ENCODE measurements around the gene GPATCH2L.

GPATCH2L gene

DNA sequence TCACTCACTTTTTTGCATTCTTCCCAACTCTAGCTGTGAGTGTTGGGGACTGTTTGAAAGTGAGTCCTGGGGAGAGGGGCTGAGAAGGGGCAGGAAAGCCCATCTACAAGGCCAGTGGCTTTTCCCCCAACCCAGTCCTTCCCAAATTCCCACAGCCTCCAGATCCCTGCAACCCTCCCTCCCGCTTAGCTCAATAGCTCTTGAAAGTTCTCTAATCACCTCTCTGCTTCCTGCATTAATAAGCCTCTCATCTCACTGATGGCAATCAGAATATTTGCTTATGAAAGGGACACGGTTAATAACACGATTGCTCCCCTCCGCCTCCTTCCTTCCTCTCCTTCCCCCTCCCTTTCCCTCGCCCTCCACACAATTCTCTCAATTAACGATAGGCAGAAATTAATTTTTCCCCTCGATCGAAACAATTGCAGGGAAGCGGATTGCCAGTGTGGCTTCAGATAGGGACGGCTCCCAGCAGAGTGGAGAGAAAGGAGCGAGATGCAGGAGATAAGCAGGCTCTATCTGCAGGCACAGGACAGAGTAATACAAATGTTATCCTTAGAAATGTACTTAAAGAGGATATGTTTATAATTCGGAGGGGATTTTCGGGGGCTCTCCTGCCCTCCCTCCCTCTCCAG is 15.1 kb upstream of the GPATCH2L start:
- no peak overlapping the region for H3K4me3 ChIP-seq (ENCODE audit: low read depth, low read length)
- TF ChIP-seq, protein P1, sequence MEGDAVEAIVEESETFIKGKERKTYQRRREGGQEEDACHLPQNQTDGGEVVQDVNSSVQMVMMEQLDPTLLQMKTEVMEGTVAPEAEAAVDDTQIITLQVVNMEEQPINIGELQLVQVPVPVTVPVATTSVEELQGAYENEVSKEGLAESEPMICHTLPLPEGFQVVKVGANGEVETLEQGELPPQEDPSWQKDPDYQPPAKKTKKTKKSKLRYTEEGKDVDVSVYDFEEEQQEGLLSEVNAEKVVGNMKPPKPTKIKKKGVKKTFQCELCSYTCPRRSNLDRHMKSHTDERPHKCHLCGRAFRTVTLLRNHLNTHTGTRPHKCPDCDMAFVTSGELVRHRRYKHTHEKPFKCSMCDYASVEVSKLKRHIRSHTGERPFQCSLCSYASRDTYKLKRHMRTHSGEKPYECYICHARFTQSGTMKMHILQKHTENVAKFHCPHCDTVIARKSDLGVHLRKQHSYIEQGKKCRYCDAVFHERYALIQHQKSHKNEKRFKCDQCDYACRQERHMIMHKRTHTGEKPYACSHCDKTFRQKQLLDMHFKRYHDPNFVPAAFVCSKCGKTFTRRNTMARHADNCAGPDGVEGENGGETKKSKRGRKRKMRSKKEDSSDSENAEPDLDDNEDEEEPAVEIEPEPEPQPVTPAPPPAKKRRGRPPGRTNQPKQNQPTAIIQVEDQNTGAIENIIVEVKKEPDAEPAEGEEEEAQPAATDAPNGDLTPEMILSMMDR (IDR thresholded peaks at IDR 0.05; ENCODE audit: low read depth, low read length): no peak
- in situ Hi-C loops (cut with HindIII; ENCODE audit: low sequenced_read_pairs): no loop called here
- DNase-seq (ENCODE audit: low read depth, low spot score): no peak

DNA sequence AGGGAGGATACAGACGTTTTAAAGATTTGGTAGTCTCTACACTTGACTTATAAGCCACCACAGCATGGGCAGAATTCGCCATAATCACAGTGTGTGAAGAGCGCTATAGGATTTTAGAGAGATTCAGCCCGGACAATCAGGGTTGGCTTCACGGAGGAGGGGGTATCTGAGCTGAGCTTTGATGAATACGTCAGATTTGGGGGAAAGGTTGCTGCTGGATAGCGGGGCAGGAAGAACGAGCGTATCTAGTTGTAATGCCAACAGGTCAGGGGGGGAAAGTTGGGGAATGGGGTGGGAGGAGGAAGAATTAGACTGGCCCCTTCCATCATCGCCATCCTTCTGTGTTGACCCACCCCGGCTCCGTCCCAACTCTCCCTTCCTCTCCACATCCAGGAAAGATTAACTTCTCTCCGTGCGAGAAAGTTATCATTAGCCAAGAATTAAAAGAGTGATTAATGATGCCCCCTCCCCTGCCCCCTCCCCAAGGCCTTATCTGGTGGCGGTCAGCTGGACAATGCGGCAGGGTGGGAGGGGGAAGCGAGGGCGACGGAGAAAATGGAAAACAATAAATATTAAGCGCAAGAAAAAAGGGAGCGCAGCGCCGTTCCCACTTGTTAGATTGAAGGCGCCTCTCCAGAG is 13.5 kb upstream of the GPATCH2L start:
- in situ Hi-C loops (cut with HindIII; ENCODE audit: low sequenced_read_pairs): no loop called here
- TF ChIP-seq, protein P1 (IDR thresholded peaks at IDR 0.05; ENCODE audit: low read depth, low read length): no peak
- no peak for DNase-seq (ENCODE audit: low read depth, low spot score)
- H3K4me3 ChIP-seq (ENCODE audit: low read depth, low read length): no peak overlapping the region

DNA sequence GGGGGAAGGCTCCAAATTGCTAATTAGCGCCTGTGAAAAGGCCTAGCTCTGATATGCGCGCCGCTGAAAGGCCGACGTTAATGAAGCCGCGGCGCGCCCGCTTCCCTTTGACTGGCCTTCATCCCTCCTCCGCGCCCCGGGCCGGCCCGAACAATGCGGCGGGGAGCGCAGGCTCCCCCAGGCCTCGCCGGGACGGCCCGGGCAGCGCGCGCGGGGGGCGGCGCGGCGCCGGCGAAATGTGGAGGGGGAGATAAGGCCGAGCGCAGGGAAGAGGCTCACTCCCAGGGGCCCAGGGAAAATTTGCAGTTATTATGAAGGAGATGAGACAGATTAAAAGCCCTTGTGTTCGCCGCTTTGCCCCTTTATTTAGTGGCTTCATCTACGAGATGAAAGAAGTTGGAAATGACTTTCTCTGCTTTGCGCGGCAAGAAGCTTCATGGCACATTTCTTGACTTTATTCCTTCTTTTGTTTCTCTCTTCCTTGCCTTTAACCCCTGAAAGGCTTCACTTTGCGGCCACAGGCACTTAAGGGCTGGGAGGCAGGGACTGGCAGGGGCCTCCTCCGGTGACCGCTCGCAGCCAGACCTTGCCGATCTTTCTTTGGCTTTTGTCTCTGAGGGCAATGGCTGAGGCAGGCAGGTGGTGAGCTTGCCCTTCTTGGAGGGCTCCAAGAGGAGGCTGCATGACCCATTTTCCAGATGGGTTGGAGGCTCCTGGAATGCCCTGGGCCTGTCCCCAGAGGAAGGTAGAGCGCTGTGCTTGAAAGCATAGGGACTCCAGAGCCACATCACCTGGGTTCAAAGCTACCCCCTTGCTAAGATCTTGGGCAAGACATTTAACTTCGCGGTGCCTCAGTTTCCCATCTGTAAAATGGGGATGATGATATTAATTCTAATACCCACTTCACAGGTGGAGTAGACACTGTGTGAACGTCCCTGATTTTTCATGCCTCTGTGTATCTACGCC is 12.7 kb upstream of the GPATCH2L start:
- in situ Hi-C loops (cut with HindIII; ENCODE audit: low sequenced_read_pairs): no loop called here
- H3K4me3 ChIP-seq (ENCODE audit: low read depth, low read length): no peak overlapping the region
- no peak for DNase-seq (ENCODE audit: low read depth, low spot score)
- TF ChIP-seq, protein P1 (IDR thresholded peaks at IDR 0.05; ENCODE audit: low read depth, low read length): no peak

DNA sequence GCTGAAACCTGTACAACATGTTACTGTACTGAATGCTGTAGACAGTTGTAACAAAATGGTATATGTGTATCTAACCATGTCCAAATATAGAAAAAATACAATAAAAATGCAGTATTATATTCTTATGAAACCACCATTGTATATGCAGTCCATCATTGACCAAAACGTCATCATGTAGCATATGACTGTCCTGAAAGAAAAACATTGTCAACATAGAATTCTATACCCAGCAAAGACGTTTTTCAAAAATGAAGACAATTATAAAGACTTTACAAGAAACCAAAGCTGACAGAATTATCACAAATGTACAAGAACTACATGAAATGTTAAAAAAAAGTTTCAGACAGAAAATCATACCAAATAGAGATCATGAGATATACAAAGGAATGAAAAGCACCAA is 8.1 kb upstream of the GPATCH2L start:
- H3K4me3 ChIP-seq (ENCODE audit: low read depth, low read length): no peak overlapping the region
- no peak for DNase-seq (ENCODE audit: low read depth, low spot score)
- in situ Hi-C loops (cut with HindIII; ENCODE audit: low sequenced_read_pairs): no loop called here
- TF ChIP-seq, protein P1 (IDR thresholded peaks at IDR 0.05; ENCODE audit: low read depth, low read length): no peak

DNA sequence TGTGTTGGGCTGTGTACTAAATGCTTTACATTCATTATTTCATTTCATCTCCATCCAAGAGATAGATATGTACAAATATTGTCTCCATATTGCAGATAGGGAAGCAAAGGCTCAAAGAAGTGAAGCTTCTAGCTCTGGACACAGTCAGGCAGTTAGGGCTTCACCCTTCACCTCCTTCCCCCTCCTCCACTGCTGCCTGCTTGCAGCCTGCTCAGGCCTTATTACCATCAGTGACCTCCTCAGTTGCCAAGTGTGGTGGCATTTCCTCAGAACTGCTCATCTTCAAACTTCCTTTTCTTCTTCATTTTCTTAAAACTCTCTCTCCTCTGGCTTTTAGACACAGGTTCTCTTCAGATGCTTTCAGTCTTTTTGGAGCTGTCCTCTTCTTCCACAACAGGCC is 4.7 kb upstream of the GPATCH2L start:
- no peak for DNase-seq (ENCODE audit: low read depth, low spot score)
- in situ Hi-C loops (cut with HindIII; ENCODE audit: low sequenced_read_pairs): no loop called here
- no peak overlapping the region for H3K4me3 ChIP-seq (ENCODE audit: low read depth, low read length)
- TF ChIP-seq, protein P1 (IDR thresholded peaks at IDR 0.05; ENCODE audit: low read depth, low read length): no peak

DNA sequence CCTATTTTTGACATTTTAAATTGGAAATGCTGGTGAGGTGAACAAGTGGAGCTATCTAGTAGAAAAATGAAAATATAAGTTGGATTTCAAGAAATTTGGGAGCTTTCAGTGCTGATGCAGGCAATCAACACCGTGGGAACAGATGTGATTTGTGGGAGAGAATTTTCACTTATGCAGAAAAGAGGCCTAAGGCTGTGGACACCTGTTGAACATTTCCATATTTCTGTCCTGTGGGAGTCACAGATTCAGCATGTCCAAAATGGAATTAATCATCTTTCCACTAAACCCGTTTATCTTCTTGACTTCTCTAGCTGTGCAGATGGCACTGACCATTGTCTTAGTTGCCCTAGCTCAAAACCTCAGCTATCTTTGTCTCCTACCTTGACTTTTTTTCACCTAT is 2.5 kb upstream of the GPATCH2L start:
- no peak overlapping the region for H3K4me3 ChIP-seq (ENCODE audit: low read depth, low read length)
- no peak for DNase-seq (ENCODE audit: low read depth, low spot score)
- TF ChIP-seq, protein P1 (IDR thresholded peaks at IDR 0.05; ENCODE audit: low read depth, low read length): no peak
- in situ Hi-C loops (cut with HindIII; ENCODE audit: low sequenced_read_pairs): no loop called here
